SU-DHL-6 (cell line): Measurements from ENCODE around the gene RHBDF2.

Experiments
- H2AFZ ChIP-seq: fragments of 200-600 bp; sonication (generic); 2 replicates; pipeline ENCODE4 v1.6.1; 2014; ENCODE audit warnings: low read depth, mild to moderate bottlenecking, moderate library complexity, mixed read lengths, antibody characterized with exemption, low read length; ENCODE audit not compliant: severe bottlenecking
- H3F3A ChIP-seq: fragments of 200-600 bp; shearing (Covaris generic); 2 replicates; pipeline ENCODE4 v1.6.0; 2016; ENCODE audit warnings: antibody characterized with exemption, mild to moderate bottlenecking; ENCODE audit not compliant: insufficient read depth
- H3K27ac ChIP-seq: fragments of 200-600 bp; sonication (generic); 2 replicates; pipeline ENCODE4 v1.5.1; 2016; ENCODE audit warnings: low read depth, mild to moderate bottlenecking, low read length, moderate library complexity, mixed read lengths
- H3K27me3 ChIP-seq: fragments of 200-600 bp; sonication (generic), shearing (Covaris generic); 2 replicates; pipeline ENCODE4 v1.6.0; 2014; ENCODE audit warnings: mild to moderate bottlenecking, low read length
- H3K36me3 ChIP-seq: fragments of 200-600 bp; sonication (generic); 2 replicates; pipeline ENCODE4 v1.6.1; 2014; ENCODE audit warnings: mild to moderate bottlenecking, low read length, mixed read lengths
- H3K4me2 ChIP-seq: fragments of 300-600, 200-600 bp; shearing (Covaris generic), sonication (generic); 2 replicates; pipeline ENCODE4 v1.6.0; 2014; ENCODE audit warnings: low read length, low read depth, mild to moderate bottlenecking; ENCODE audit not compliant: poor library complexity, severe bottlenecking
- H3K4me3 ChIP-seq: fragments of 200-600 bp; sonication (generic); 2 replicates; pipeline ENCODE4 v1.5.1; 2014; ENCODE audit warnings: antibody characterized with exemption, low read length, mild to moderate bottlenecking, mixed read lengths; ENCODE audit not compliant: insufficient read depth, poor library complexity, severe bottlenecking
- H3K79me2 ChIP-seq: fragments of 200-600 bp; sonication (generic); 2 replicates; pipeline ENCODE4 v1.6.1; 2014; ENCODE audit warnings: mild to moderate bottlenecking, low read length, moderate library complexity; ENCODE audit not compliant: insufficient read depth
- H3K9ac ChIP-seq: fragments of 200-600 bp; sonication (generic); 2 replicates; pipeline ENCODE4 v1.7.0; 2014; ENCODE audit warnings: mild to moderate bottlenecking, low read length
- H3K9me2 ChIP-seq: fragments of 200-600 bp; sonication (generic); replicated peaks from 2 replicates; pipeline ENCODE4 v1.6.1; 2014; ENCODE audit warnings: low read length; ENCODE audit not compliant: insufficient read depth
- H3K9me3 ChIP-seq: fragments of 200-600 bp; sonication (generic); 2 replicates; pipeline ENCODE4 v1.6.1; 2014; ENCODE audit warnings: low read length, mixed read lengths; ENCODE audit not compliant: insufficient read depth
- H4K20me1 ChIP-seq: fragments of 200-600 bp; sonication (generic); 2 replicates; pipeline ENCODE4 v1.6.1; 2014; ENCODE audit warnings: low read depth, mild to moderate bottlenecking, antibody characterized with exemption, low read length, moderate library complexity, mixed read lengths
- EZH2phosphoT487 ChIP-seq: fragments of 200-600 bp; sonication (generic), shearing (Covaris generic); conservative IDR thresholded peaks from 2 replicates; pipeline ENCODE4 v1.6.1; 2018; ENCODE audit warnings: mild to moderate bottlenecking, antibody characterized with exemption, low read length, moderate library complexity, mixed read lengths
- TF ChIP-seq, protein P1 (sequence below): fragments of 200-600 bp; sonication (generic); IDR thresholded peaks from one replicate; pipeline ENCODE4 v1.5.1; 2017; ENCODE audit warnings: antibody characterized with exemption, mild to moderate bottlenecking, low read length, moderate library complexity; ENCODE audit not compliant: insufficient read depth, poor library complexity, severe bottlenecking

The RHBDF2 gene

GRCh38 chr17:76492989-76493501, 8.2 kb downstream of the RHBDF2 start:
- Histone ChIP-seq H3K27ac (peak overlapping the region; percentile 90), H4K20me1 (no peaks in the 10 kb centered on the region), H2AFZ (no peak overlapping the region), H3F3A (peaks cover 30% of the 10 kb centered on the region), H3K79me2 (peaks cover 9% of the 10 kb centered on the region), H3K9ac (peak overlapping the region; percentile 60), H3K4me3 (peak overlapping the region; percentile 12), H3K36me3 (no peaks in the 10 kb centered on the region), H3K9me2 (no peaks in the 10 kb centered on the region), H3K9me3 (no peaks in the 10 kb centered on the region), H3K4me2 (peak overlapping the region; percentile 59), H3K27me3 (no peaks in the 10 kb centered on the region)
- TF ChIP-seq EZH2phosphoT487: no peak
- TF ChIP-seq, protein P1, sequence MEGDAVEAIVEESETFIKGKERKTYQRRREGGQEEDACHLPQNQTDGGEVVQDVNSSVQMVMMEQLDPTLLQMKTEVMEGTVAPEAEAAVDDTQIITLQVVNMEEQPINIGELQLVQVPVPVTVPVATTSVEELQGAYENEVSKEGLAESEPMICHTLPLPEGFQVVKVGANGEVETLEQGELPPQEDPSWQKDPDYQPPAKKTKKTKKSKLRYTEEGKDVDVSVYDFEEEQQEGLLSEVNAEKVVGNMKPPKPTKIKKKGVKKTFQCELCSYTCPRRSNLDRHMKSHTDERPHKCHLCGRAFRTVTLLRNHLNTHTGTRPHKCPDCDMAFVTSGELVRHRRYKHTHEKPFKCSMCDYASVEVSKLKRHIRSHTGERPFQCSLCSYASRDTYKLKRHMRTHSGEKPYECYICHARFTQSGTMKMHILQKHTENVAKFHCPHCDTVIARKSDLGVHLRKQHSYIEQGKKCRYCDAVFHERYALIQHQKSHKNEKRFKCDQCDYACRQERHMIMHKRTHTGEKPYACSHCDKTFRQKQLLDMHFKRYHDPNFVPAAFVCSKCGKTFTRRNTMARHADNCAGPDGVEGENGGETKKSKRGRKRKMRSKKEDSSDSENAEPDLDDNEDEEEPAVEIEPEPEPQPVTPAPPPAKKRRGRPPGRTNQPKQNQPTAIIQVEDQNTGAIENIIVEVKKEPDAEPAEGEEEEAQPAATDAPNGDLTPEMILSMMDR: no peak

GRCh38 chr17:76492123-76492988, 8.9 kb downstream of the RHBDF2 start:
- H4K20me1 ChIP-seq: no peaks in the 10 kb centered on the region
- H3F3A ChIP-seq: peaks cover 33% of the 10 kb centered on the region
- peaks cover 2% of the 10 kb centered on the region for H3K79me2 ChIP-seq
- peak overlapping the region; percentile 60 for H3K9ac ChIP-seq
- no peaks in the 10 kb centered on the region for H3K27me3 ChIP-seq
- H3K4me3 ChIP-seq: peak overlapping the region; percentile 12
- H3K4me2 ChIP-seq: peak overlapping the region; percentile 59
- H3K9me3 ChIP-seq: no peaks in the 10 kb centered on the region
- no peaks in the 10 kb centered on the region for H3K9me2 ChIP-seq
- H3K36me3 ChIP-seq: no peaks in the 10 kb centered on the region
- H3K27ac ChIP-seq: peak overlapping the region; percentile 90
- H2AFZ ChIP-seq: no peak overlapping the region
- TF ChIP-seq, protein P1: no peak
- TF ChIP-seq EZH2phosphoT487: no peak

GRCh38 chr17:76491271-76492122, 9.7 kb downstream of the RHBDF2 start:
- Histone ChIP-seq H3K9me3 (no peaks in the 10 kb centered on the region), H3K4me3 (no peak overlapping the region), H2AFZ (no peak overlapping the region), H3K9me2 (no peaks in the 10 kb centered on the region), H3F3A (peaks cover 32% of the 10 kb centered on the region), H3K27me3 (no peaks in the 10 kb centered on the region), H3K36me3 (no peaks in the 10 kb centered on the region), H3K4me2 (peak overlapping the region; percentile 59), H4K20me1 (no peaks in the 10 kb centered on the region), H3K79me2 (no peaks in the 10 kb centered on the region), H3K27ac (peak overlapping the region; percentile 90), H3K9ac (peak overlapping the region; percentile 60; the same call in 1 of the 2 replicates)
- TF ChIP-seq EZH2phosphoT487: no peak
- TF ChIP-seq, protein P1: no peak
